ENCODE data around the gene MLEC.
"Not testable (repeated sequence)": the region's sequence is repeated elsewhere in the genome, so short reads cannot be mapped to it uniquely, and the experiment has no call there.

The MLEC gene

GRCh38 chr12:120726510-120726793, 39.5 kb downstream of the MLEC start:
- no peak for ATAC-seq
- TF ChIP-seq ZFP3 (CRISPR knock-in tag; IDR thresholded peaks at IDR 0.05), result no peak
- TF ChIP-seq ARNTL (CRISPR knock-in tag; IDR thresholded peaks at IDR 0.05; ENCODE audit: borderline replicate concordance, low read depth), result no peak
- TF ChIP-seq, protein P1, sequence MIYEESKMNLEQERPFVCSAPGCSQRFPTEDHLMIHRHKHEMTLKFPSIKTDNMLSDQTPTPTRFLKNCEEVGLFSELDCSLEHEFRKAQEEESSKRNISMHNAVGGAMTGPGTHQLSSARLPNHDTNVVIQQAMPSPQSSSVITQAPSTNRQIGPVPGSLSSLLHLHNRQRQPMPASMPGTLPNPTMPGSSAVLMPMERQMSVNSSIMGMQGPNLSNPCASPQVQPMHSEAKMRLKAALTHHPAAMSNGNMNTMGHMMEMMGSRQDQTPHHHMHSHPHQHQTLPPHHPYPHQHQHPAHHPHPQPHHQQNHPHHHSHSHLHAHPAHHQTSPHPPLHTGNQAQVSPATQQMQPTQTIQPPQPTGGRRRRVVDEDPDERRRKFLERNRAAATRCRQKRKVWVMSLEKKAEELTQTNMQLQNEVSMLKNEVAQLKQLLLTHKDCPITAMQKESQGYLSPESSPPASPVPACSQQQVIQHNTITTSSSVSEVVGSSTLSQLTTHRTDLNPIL (CRISPR knock-in tag; IDR thresholded peaks at IDR 0.05; ENCODE audit: low read depth), result no peak

DNA sequence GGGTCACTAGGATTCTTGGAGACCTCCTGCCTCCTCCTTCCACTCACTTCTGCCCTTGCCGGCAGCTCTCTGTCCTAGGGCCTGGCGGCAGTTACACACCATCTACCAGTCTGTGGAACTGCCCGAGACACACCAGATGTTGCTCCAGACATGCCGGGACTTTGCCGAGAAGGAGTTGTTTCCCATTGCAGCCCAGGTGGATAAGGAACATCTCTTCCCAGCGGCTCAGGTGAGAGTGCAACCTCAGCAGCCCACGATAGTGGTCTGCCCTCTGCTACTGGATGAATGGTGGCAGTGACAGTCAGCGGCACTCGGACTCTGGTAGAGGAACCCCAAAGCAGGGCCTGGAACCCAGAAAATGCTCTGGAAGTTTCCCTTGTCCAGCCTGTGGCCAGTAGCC, 40.0 kb downstream of the MLEC start:
- no peak for TF ChIP-seq TOX (CRISPR knock-in tag; IDR thresholded peaks at IDR 0.05; ENCODE audit: borderline replicate concordance)
- no peak for TF ChIP-seq ARNTL (CRISPR knock-in tag; IDR thresholded peaks at IDR 0.05; ENCODE audit: borderline replicate concordance, low read depth)
- TF ChIP-seq, protein P2, sequence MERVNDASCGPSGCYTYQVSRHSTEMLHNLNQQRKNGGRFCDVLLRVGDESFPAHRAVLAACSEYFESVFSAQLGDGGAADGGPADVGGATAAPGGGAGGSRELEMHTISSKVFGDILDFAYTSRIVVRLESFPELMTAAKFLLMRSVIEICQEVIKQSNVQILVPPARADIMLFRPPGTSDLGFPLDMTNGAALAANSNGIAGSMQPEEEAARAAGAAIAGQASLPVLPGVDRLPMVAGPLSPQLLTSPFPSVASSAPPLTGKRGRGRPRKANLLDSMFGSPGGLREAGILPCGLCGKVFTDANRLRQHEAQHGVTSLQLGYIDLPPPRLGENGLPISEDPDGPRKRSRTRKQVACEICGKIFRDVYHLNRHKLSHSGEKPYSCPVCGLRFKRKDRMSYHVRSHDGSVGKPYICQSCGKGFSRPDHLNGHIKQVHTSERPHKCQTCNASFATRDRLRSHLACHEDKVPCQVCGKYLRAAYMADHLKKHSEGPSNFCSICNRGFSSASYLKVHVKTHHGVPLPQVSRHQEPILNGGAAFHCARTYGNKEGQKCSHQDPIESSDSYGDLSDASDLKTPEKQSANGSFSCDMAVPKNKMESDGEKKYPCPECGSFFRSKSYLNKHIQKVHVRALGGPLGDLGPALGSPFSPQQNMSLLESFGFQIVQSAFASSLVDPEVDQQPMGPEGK (CRISPR knock-in tag; IDR thresholded peaks at IDR 0.05; ENCODE audit: borderline replicate concordance), result no peak
- TF ChIP-seq RARB (CRISPR knock-in tag; IDR thresholded peaks at IDR 0.05), result no peak
- TF ChIP-seq, protein P1 (CRISPR knock-in tag; IDR thresholded peaks at IDR 0.05; ENCODE audit: low read depth), result no peak
- no peak for TF ChIP-seq TCF4 (CRISPR knock-in tag; IDR thresholded peaks at IDR 0.05; ENCODE audit: borderline replicate concordance)
- no peak for TF ChIP-seq PPARA (CRISPR knock-in tag; IDR thresholded peaks at IDR 0.05; ENCODE audit: borderline replicate concordance)
- no peak for TF ChIP-seq ISL1 (CRISPR knock-in tag; IDR thresholded peaks at IDR 0.05)
- no peak for TF ChIP-seq ZFP30 (CRISPR knock-in tag; IDR thresholded peaks at IDR 0.05)
- no peak for TF ChIP-seq ZC3H10 (CRISPR knock-in tag; IDR thresholded peaks at IDR 0.05)
- TF ChIP-seq GLIS3 (CRISPR knock-in tag; IDR thresholded peaks at IDR 0.05), result no peak
- TF ChIP-seq ZNF8 (CRISPR knock-in tag; IDR thresholded peaks at IDR 0.05), result no peak
- no peak for TF ChIP-seq CSDC2 (CRISPR knock-in tag; IDR thresholded peaks at IDR 0.05)
- no peak for TF ChIP-seq BACH2 (CRISPR knock-in tag; IDR thresholded peaks at IDR 0.05; ENCODE audit: borderline replicate concordance)
- no peak for ATAC-seq

GRCh38 chr12:120732198-120732597, 45.2 kb downstream of the MLEC start:
- not testable (repeated sequence) for ATAC-seq

- no peak for ATAC-seq
- TF ChIP-seq CSRNP3 (CRISPR knock-in tag; IDR thresholded peaks at IDR 0.05), result no peak
Measured at GRCh38 chr12:120733574-120733973, 46.6 kb downstream of the MLEC start.

DNA sequence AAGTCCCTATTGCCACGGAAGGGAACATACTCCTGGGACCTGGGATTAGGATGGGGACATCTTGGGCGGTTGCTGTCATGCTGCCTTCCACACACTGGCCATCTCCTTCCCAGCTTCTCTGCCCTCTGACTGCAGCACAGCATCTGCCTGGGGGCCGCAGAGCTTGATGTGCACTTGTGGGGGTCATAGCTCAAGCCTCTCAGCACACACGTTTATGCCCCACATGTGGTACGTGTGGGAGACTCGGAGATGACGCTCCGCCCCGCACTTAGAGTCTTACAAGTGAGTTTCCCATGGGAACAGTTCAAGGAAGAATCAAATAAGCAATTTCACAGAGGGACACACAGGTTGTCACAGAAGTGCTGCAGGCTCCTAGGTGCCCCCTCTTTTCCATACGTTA, 47.3 kb downstream of the MLEC start:
- TF ChIP-seq ESRRG (CRISPR knock-in tag; IDR thresholded peaks at IDR 0.05) (no peak), TOX (CRISPR knock-in tag; IDR thresholded peaks at IDR 0.05; ENCODE audit: borderline replicate concordance) (no peak), BACH2 (CRISPR knock-in tag; IDR thresholded peaks at IDR 0.05; ENCODE audit: borderline replicate concordance) (no peak), PPARA (CRISPR knock-in tag; IDR thresholded peaks at IDR 0.05; ENCODE audit: borderline replicate concordance) (no peak), ZFP3 (CRISPR knock-in tag; IDR thresholded peaks at IDR 0.05) (no peak), ISL1 (CRISPR knock-in tag; IDR thresholded peaks at IDR 0.05) (no peak)
- TF ChIP-seq, protein P1 (CRISPR knock-in tag; IDR thresholded peaks at IDR 0.05; ENCODE audit: low read depth), result no peak
- no peak for ATAC-seq

DNA sequence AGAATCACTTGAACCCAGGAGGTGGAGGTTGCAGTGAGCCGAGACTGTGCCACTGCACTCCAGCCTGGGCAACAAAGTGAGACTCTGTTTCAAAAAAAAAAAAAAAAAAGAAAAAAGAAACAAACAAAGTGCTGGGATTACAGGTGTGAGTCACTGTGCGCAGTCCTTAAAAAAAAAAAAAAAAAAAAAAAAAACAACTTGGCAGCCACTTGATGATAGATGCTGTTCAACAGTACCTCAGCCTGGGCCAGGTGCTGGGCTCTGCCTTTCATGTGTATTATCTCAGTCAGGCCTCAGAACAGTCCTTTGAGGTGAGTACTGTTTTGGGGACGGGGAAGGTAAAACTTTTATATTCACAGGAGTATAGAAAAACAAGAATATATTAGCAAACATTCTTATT, 48.2 kb downstream of the MLEC start:
- TF ChIP-seq ZNF565 (CRISPR knock-in tag; conservative IDR thresholded peaks at IDR 0.05; ENCODE audit: low read depth), result no peak
- TF ChIP-seq CSRNP3 (CRISPR knock-in tag; IDR thresholded peaks at IDR 0.05), result no peak
- TF ChIP-seq PPARA (CRISPR knock-in tag; IDR thresholded peaks at IDR 0.05; ENCODE audit: borderline replicate concordance), result no peak
- no peak for TF ChIP-seq ISL1 (CRISPR knock-in tag; IDR thresholded peaks at IDR 0.05)
- no peak for TF ChIP-seq ZFP3 (CRISPR knock-in tag; IDR thresholded peaks at IDR 0.05)
- no peak for TF ChIP-seq ZC3H10 (CRISPR knock-in tag; IDR thresholded peaks at IDR 0.05)
- TF ChIP-seq, protein P2 (CRISPR knock-in tag; IDR thresholded peaks at IDR 0.05; ENCODE audit: borderline replicate concordance), result no peak
- no peak for ATAC-seq

All from SK-N-SH treated with all-trans-retinoic acid at 6 μM for 48 hours (cell line).